ENCODE measurements around the gene DNAH17. TPM values are rescaled to one million over a fixed set of nuclear protein-coding genes. Genes with fewer than 3 reads are reported as not detected.

The DNAH17 gene
- total and polyA plus RNA-seq, 2 of the 13 experiments (the other 11 are each of a cell fraction or from before 2014, with no cell fraction given) = 0.86 to 1.6 TPM

DNA sequence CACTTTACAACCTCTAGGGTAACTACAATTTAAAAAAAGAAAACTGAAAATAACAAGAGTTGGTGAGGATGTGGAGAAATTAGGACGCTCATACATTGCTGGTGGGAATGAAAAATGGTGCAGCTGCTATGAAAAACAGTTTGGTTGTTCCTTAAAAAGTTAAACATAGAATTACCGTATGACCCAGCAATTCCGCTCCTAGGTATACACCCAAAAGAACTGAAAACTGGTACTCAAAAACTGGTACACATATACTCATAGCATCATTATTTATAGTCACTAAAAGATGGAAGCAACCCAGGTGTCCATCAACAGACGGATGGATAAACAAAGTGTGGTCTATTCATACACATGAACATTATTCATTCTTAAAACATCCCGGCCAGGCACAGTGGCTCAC lies 42.9 kb upstream of the DNAH17 start:
- no TSS peak for BruUV-seq (replicated peaks)
- POLR2A ChIA-PET = no interaction called here
- Histone ChIP-seq H3K9ac (ENCODE audit: insufficient read depth, low read depth, low read length) (no peak overlapping the region), H3K27ac (ENCODE audit: extremely low read length, insufficient read depth, low read length) (no peak overlapping the region), H2AFZ (ENCODE audit: low read length) (no peak overlapping the region), H3K9me3 (ENCODE audit: low read length) (no peaks in the 10 kb centered on the region), H3K79me2 (ENCODE audit: insufficient read depth, low read length) (no peaks in the 10 kb centered on the region), H3K36me3 (replicated peaks in 1 of 2; ENCODE audit: control insufficient read depth in 1 of 2, insufficient read depth in 2 of 2, low read length in 2 of 2) (no peaks in the 10 kb centered on the region), H3K27me3 (ENCODE audit: control insufficient read depth in 1 of 2, insufficient read depth in 2 of 2, low read length in 2 of 2) (peaks cover 0 to 66% of the 10 kb centered on the region in 2 experiments; a peak in 4 of 5 replicates), H4K20me1 (ENCODE audit: insufficient read depth, low read length) (no peaks in the 10 kb centered on the region), H3K4me3 (replicated peaks in 1 of 3; ENCODE audit: insufficient read depth in 1 of 3, low read depth in 2 of 3, low read length in 3 of 3) (no peak overlapping the region), H3K4me1 (ENCODE audit: insufficient read depth, low read length) (peaks cover 40% of the 10 kb centered on the region), H3K4me2 (ENCODE audit: low read depth, low read length) (no peak overlapping the region)
- ATAC-seq = no peak
- intact Hi-C loops (cut with micrococcal nuclease; ENCODE audit: unreplicated experiment) (no loop called here), in situ Hi-C loops (cut with HindIII; ENCODE audit: extremely low pct_ligation_motif_present, low pct_unique_long_range_greater_than_20kb) (no loop called here)
- CTCF ChIA-PET (ENCODE audit: low intra/inter-chr PET ratio, low total read pairs) = no interaction called here
- TF ChIP-seq ZSCAN9 (CRISPR knock-in tag; IDR thresholded peaks at IDR 0.05; ENCODE audit: borderline replicate concordance) = no peak
- no peak for TF ChIP-seq THRA (CRISPR knock-in tag; IDR thresholded peaks at IDR 0.05; ENCODE audit: borderline replicate concordance)
- no peak for TF ChIP-seq TMF1 (CRISPR knock-in tag; IDR thresholded peaks at IDR 0.05; ENCODE audit: low read depth)
- TF ChIP-seq ZBTB1 (CRISPR knock-in tag; IDR thresholded peaks at IDR 0.05; ENCODE audit: borderline replicate concordance) = no peak
- no peak for TF ChIP-seq RBM22 (optimal IDR thresholded peaks at IDR 0.05; ENCODE audit: low read length)
- no peak for TF ChIP-seq KAT7 (CRISPR knock-in tag; IDR thresholded peaks at IDR 0.05; ENCODE audit: borderline replicate concordance)
- no peak for TF ChIP-seq ZNF615 (CRISPR knock-in tag; IDR thresholded peaks at IDR 0.05; ENCODE audit: borderline replicate concordance)
- no peak for TF ChIP-seq PTBP1 (IDR thresholded peaks at IDR 0.05; ENCODE audit: low read depth, low read length, poor library complexity, severe bottlenecking)
- TF ChIP-seq FOXJ3 (CRISPR knock-in tag; IDR thresholded peaks at IDR 0.05; ENCODE audit: borderline replicate concordance) = no peak
- no peak for TF ChIP-seq RFX3 (CRISPR knock-in tag; IDR thresholded peaks at IDR 0.05)
- no peak for TF ChIP-seq ZMYM2 (CRISPR knock-in tag; IDR thresholded peaks at IDR 0.05)
- no peak for TF ChIP-seq FOXP1 (IDR thresholded peaks at IDR 0.05)
- TF ChIP-seq FOXP1 (CRISPR knock-in tag; IDR thresholded peaks at IDR 0.05) = no peak
- no peak for TF ChIP-seq PHF8 (CRISPR knock-in tag; IDR thresholded peaks at IDR 0.05)
- no peak for TF ChIP-seq ZNF335 (CRISPR knock-in tag; IDR thresholded peaks at IDR 0.05)
- 63% methylated on average over 5 of the region's 5 CpGs for WGBS (ENCODE audit: low lambda C conversion rate)
- no peak for DNase-seq (ENCODE audit: low spot score)
- FAIRE-seq = no peak

Measured in HepG2 (cell line).